HG03095 (cell line): ENCODE data around the gene FAM241A.

ENCODE experiments used
- ATAC-seq: cut with Tn5 transposase; IDR thresholded peaks from one replicate; pipeline ENCODE4 v1.9.1; 2021; ENCODE audit warnings: moderate library complexity; ENCODE audit not compliant: unreplicated experiment

Gene FAM241A

DNA sequence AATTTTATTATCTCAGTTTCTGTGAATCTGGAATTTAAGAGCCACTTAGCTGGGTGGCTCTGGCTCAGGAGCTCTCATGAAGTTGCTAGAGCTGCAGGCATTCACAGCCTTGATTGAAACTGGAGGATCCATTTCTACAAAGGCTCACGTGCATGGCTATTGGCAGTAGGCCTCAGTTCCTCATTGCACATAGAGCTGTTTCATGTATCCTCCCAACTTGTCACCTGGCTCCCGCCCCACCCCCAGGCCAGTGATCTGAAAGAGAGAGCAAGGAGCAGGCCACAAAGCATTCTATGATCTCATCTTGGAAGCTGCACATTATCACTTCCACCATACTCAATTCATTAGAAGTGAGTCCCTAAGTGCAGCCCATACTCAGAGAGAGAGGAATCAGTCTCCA is 67.8 kb downstream of the FAM241A start:
- ATAC-seq = peak; percentile 55

DNA sequence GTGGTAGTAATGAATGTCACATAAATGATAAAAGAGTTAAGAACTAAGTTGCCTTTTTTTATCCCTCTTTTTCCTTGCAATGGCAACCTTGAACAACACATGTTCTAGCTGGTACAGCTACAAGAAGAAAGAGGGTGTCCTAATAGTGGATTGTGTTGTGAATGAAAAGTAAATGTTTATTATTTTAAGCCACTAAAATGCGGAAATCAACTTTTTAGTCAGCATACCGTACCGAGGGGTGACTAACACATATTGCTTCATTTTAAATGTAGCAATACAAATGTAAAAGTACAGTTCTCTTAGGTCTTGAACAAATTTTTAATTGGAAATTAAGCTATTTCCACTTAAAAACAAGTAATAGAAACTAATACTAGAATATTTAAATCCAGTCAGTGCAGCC is 68.6 kb downstream of the FAM241A start:
- ATAC-seq = no peak

DNA sequence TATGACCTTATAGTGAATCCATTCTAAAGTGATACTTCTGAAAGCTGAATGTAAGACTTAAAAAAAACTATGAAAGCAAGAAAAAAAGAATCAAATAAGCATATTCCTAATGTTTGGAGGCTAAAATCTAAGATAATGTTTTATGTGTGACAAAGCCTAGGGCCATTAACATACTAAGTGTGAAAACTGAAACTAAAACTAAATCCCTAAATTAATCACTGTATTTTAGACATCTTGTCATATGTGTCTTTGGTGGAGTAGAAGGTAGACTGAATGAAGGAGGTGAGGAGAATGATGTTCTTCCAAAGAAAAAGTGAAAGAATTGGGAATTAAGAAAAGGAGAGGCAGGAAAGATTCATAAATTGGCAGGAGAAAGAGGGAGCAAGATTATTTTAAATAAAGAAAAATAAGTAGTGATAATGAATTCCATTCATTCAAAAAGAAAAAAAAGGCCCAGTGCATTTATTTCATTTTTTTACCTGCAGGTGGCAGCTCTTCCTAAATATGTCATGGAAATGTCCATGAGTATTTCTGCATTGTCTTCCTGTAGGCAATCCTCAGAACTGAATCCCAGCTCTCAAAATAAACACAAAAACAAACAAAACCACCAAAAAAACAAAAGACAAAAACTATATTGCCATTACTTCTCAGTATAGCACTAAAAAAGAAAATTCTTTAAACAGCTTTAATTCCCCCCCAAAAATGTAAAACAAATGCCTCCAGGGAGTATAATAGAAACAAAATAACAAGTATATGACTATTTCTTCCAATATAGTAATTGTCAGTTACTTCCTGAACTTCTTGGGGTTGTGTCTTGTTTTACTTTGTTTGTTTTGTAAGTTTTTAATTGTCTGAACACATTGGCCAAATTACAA is 69.4 kb downstream of the FAM241A start:
- no peak for ATAC-seq

DNA sequence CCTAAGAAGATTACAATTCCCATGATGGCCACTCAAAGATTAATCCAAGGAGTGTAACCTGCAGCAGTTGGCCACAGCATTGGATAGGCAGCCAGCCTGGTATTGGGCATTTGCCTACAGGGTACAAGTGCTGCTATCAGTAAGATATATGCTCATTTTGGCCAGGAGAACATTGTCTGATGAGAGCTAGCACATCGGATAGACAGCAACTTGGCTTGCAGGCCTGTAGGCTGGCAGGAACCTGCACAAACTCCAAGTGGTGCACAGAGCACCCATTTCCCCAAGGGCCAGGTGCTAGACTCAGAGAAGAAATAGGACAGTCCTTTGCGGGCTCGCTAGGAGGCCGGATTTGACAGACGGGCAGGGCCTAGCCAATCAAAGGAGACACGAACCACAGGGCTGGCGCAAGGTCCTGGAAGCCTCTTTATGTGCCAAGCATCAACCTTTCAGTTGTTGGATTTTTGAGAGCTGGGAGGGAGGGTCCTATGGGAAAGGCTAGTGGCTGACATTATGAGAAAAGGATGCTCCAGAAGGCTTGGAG is 74.6 kb downstream of the FAM241A start:
- no peak for ATAC-seq

DNA sequence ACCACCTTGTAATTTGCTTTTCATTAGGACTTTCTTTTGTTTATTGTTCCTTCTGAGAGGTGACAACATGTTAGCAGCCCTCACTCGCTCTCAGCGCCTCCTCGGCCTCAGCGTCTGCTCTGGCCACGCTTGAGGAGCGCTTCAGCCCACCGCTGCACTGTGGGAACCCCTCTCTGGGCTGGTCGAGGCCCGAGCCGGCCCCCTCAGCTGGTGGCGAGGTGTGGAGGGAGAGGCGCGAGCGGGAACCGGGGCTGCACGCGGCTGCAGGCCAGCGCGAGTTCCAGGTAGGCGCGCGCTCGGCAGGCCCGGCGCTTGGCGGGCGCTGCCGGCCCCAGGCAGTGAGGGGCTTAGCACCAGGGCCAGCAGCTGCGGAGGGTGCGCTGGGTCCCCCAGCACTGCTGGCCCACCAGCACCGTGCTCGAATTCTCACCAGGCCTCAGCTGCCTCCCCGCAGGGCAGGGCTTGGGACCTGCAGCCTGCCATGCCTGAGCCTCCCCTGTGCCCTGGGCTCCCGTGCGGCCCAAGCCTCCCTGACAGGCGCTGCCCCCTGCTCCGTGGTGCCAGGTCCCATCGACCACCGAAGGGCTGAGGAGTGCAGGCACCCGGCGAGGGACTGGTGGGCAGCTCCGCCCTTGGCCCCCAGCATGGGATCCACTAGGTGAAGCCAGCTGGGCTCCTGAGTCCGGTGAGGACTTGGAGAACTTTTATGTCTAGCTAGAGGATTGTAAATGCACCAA is 77.1 kb downstream of the FAM241A start:
- no peak for ATAC-seq

DNA sequence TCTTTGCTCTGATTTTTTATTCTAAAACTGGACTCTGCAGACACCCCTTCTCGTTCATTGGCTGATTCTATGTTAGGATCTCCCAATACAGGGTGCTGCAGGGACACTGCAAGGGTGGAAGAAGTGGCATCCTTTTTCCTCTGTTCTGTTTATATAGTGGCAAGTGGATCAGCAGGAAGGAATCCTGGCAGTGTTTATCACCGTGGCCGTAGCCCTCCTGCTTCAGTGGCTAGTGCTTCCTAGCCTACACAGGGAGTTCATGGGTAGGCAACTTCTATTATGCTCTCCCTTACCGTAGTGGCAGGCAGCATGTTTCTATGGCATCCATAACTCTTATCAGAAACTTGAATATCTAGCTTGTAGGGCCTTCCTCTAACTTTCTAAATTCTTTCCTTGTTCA is 79.9 kb downstream of the FAM241A start:
- no peak for ATAC-seq

DNA sequence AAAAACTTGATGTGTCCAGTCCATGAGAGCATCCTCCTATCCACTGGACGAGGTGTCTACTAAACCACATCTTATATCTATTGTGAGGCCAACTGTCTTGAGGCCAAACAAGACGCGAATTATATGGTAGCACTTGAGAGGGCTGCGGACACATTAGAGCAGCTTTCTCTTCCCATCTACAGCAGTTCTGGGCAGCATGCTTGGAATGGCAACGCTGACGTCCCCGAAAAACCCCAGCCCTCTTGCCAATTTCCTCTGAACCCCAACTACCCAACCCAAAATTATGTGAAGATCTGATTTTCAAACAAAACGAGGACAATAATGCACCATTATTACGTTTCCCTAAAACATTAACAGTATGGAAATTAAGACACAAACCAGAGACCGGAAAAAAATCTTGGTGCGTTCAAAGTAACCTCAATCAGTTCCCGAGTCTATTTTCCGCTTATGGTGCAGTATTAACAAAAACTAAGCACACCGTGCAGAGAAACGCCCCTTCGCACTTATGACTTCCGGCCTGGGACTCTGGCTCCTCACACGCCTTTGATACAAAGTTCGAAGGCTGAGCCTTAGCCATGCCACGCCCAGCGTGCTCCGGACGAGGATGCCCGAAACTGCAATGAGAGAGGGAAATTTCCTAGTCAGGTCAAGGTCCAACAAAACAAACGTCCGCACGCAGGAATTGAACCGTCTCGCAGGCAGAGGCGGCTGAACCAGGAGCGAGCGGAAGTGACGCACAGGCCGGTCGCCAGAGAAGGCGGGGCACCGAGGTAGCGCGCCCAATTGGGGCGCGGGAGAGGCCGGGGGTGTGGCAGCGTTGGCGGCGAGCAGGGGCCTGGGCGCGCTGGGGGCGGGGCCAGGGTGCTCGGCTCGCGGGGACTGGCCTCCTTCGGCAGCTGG is 85.9 kb downstream of the FAM241A start:
- ATAC-seq = peak; percentile 84

DNA sequence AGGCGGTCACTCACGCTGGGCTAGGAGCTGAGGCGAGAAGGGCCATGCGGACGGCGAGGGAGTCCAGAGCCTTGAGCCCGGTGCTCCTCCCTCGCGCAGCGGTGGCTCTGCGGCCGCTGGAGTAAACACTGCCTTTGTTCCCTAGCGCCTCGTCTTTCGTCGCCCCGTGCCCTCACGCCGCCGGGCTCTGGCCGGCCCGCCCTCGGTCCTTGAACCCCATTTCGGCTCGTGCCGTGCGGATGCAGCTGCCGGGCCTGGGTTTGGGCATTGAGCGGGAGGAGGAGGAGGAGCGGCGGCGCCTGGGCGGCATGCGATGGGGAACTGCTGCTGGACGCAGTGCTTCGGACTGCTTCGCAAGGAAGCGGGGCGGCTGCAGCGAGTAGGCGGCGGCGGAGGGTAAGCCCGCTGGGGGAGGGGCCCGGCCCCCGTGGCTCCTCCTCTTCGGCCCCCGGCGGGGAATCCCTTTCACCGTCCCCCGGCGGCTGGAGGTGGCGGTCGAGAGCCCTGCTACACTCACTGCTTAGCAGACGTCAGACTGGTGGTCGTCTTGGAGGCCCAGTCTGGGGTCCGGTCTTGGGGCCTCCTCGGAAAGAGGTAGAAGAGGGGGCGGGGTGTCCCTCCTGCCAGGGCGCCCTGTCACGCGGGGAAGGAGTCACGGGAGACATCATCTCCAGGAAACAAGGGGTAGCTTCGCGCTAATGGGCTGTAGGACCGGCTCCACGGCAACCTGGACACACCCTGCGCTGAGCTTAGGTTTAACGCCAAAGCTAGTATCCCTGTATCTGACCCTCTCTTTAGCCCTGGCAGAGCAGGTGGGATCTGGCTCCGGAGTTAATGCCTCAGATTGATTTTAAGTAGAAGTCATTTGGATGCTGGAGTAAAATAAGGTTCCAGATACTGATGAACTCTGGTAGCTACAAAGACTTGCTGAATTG is 86.8 kb downstream of the FAM241A start, which contains the start of gene AP1AR:
TSS of gene AP1AR (plus strand) at position 9 of the 935 bp plus-strand sequence. CDS start at position 314, 305 bp downstream.
- ATAC-seq = peak; percentile 71

DNA sequence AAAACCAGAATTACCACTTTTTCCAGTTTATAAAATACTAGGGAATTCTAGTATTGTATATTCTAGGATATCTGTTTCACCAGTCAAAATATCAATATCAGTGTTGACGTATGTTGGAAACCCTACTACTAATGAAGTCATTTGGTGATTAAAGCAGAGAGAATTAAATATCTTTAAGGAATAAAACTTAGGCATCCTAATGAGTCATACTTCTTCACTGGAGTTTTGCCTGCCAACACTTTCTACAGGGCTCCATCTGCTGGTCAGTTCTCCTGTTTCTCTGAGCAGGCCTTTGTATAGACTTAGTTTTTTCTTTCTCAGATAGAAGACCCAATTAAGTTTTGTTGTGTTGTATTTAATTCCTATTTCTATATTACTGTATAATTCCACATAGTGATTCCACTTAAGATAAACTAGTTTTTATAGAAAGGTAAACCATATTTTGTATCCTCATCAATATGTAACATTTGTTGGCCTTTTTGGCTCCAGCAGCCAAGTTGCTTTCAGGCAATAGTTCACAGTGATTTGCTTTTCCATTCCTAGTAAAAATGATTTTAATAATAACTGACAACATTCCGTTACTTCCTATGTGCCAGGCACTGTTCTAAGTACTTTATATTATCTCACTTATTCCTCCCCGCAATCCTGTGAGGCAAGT is 89.8 kb downstream of the FAM241A start:
- no peak for ATAC-seq

DNA sequence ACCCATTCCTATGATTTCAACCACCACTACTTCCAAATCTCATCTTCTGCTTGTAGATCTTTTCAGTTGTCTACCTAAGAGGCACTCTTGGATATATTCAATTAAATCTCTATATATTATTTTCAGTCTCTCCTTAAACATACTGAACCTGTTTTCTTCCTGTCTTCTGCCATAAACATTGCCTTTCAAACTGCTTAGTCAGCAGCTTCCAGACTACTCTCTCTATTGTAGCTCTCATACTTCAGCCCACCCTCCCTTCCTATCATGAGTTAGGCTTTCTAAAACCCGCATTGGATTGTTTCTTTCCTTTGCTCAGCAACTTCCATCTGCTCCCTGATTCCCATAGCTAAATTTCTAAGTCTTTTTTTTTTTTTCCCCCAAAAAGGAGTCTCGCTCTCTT is 90.8 kb downstream of the FAM241A start:
- no peak for ATAC-seq

DNA sequence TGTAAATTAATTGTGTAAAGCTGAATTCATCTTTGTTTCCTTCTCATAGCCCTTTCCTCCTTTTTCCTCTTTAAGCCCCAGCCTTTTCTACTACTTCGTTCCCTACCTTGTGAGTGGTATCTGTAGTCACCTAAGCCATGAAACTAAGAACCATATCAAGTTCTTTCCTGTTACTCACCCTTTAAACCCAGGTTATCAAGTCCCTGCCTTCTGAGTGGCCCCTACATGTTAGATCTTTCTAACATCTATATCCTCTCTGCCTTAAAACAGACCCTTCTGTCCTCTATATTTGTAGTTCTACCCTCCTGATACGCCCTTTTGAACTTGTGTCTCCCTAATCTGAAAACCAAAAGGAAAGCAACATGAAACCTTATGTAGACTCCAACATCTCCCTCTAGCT is 93.6 kb downstream of the FAM241A start:
- no peak for ATAC-seq
